ENCODE measurements around the gene GPC3. TPM values are rescaled to one million over a fixed set of nuclear protein-coding genes. Genes with fewer than 3 reads are reported as not detected.
"Not testable (repeated sequence)": the region's sequence is repeated elsewhere in the genome, so short reads cannot be mapped to it uniquely, and the experiment has no call there.

The GPC3 gene
- total RNA-seq, 1 donor from 2014 or later: 30.4 TPM

- Mint-ChIP-seq H3K4me3 (no peak overlapping the region), H3K9me3 (no peaks in the 10 kb centered on the region), H3K4me1 (peaks cover 5% of the 10 kb centered on the region), H3K27me3 (ENCODE audit: low read depth) (peaks cover 3% of the 10 kb centered on the region), H3K27ac (ENCODE audit: unreplicated experiment) (no peak overlapping the region), H3K36me3 (ENCODE audit: low read depth) (peaks cover 2% of the 10 kb centered on the region)
- DNase-seq (ENCODE audit: low read depth, low spot score): no peak
- TF ChIP-seq, protein P1, sequence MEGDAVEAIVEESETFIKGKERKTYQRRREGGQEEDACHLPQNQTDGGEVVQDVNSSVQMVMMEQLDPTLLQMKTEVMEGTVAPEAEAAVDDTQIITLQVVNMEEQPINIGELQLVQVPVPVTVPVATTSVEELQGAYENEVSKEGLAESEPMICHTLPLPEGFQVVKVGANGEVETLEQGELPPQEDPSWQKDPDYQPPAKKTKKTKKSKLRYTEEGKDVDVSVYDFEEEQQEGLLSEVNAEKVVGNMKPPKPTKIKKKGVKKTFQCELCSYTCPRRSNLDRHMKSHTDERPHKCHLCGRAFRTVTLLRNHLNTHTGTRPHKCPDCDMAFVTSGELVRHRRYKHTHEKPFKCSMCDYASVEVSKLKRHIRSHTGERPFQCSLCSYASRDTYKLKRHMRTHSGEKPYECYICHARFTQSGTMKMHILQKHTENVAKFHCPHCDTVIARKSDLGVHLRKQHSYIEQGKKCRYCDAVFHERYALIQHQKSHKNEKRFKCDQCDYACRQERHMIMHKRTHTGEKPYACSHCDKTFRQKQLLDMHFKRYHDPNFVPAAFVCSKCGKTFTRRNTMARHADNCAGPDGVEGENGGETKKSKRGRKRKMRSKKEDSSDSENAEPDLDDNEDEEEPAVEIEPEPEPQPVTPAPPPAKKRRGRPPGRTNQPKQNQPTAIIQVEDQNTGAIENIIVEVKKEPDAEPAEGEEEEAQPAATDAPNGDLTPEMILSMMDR (conservative IDR thresholded peaks at IDR 0.05): no peak
Measured at GRCh38 chrX:133992882-133993281, 7.5 kb upstream of the GPC3 start.

DNA sequence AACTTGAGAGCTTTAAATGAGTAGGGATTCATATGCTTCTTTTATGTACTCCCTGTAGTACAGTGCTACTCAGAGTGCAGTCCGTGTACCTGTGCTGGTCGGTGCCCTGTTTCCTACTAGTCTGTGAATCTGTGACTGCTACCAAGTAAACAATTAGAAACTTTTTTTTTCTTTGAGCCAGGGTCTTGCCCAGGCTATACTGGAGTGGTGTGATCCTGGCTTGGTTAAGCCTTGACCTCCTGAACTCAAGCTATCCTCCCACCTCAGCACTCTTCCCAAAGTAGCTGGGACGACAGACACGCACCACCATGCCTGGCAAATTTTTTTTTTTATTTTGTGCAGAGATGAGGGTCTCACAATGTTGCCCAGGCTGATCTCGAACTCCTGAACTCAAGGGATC lies 6.4 kb upstream of the GPC3 start:
- Mint-ChIP-seq H3K27me3 (ENCODE audit: low read depth) (peaks cover 12% of the 10 kb centered on the region), H3K9me3 (no peaks in the 10 kb centered on the region), H3K4me1 (peaks cover 5% of the 10 kb centered on the region), H3K36me3 (ENCODE audit: low read depth) (peaks cover 2% of the 10 kb centered on the region), H3K27ac (ENCODE audit: unreplicated experiment) (no peak overlapping the region), H3K4me3 (no peak overlapping the region)
- DNase-seq (ENCODE audit: low read depth, low spot score): no peak
- TF ChIP-seq, protein P1 (conservative IDR thresholded peaks at IDR 0.05): no peak

- not testable (repeated sequence) for H3K27ac Mint-ChIP-seq (ENCODE audit: unreplicated experiment); H3K4me3 Mint-ChIP-seq
Measured at GRCh38 chrX:133991057-133991456, 5.7 kb upstream of the GPC3 start.

DNA sequence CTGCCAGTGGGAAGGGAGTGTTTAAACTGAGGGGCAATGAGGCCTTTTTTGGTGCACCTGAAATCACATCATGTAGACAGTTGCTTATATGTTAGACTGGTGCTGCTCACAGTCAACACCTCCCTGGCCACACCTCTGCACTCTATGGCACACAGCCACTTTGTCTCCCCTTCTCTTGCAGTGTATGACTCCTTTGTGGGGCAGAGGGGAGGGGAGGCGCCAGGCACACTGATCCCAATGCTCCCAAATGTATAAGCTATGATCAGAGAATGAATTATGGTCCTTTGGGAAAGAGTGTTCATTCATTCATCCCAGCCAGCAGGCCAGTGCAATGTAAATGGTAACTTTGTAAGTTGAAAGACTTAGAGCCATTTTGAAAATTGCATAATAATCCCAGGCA lies 4.6 kb upstream of the GPC3 start:
- H3K4me3 Mint-ChIP-seq: no peak overlapping the region
- peaks cover 10% of the 10 kb centered on the region for H3K4me1 Mint-ChIP-seq
- TF ChIP-seq, protein P1 (conservative IDR thresholded peaks at IDR 0.05): no peak
- DNase-seq (ENCODE audit: low read depth, low spot score): no peak
- no peaks in the 10 kb centered on the region for H3K9me3 Mint-ChIP-seq
- no peak overlapping the region for H3K27ac Mint-ChIP-seq (ENCODE audit: unreplicated experiment)
- H3K27me3 Mint-ChIP-seq (ENCODE audit: low read depth): peaks cover 22% of the 10 kb centered on the region
- peaks cover under 1% of the 10 kb centered on the region for H3K36me3 Mint-ChIP-seq (ENCODE audit: low read depth)

More at GRCh38 chrX:133991057-133991456, 5.7 kb upstream of the GPC3 start:
- not testable (repeated sequence) for H3K36me3 Mint-ChIP-seq (ENCODE audit: low read depth); H3K9me3 Mint-ChIP-seq; H3K4me1 Mint-ChIP-seq; DNase-seq (ENCODE audit: low read depth, low spot score)
- peaks cover 16% of the 10 kb centered on the region for H3K27me3 Mint-ChIP-seq (ENCODE audit: low read depth)

- Mint-ChIP-seq H3K9me3 (no peaks in the 10 kb centered on the region), H3K4me1 (peaks cover 10% of the 10 kb centered on the region), H3K27me3 (ENCODE audit: low read depth) (peaks cover 27% of the 10 kb centered on the region), H3K27ac (ENCODE audit: unreplicated experiment) (no peak overlapping the region), H3K36me3 (ENCODE audit: low read depth) (no peaks in the 10 kb centered on the region), H3K4me3 (no peak overlapping the region)
- TF ChIP-seq, protein P1 (conservative IDR thresholded peaks at IDR 0.05): no peak
- DNase-seq (ENCODE audit: low read depth, low spot score): no peak
Measured at GRCh38 chrX:133989490-133989889, 4.1 kb upstream of the GPC3 start.

DNA sequence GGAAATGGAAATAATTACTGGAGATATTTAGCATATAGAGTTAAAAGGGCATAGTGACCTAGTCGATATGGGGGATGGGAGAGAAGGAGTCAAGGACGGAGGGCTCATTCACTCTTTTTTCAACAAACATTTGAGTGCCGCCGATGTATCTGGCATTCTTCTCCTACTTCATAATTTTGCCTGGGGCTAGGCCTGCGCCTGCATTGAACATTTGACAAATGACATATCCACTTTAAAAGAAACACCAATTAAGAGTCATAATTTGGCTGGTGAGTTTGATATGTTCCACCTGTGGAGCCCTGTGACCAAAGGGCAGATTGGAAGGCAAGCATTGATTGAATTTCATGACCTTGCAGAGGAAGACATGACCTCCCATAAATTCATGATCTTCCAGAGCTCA lies 2.6 kb upstream of the GPC3 start:
- DNase-seq (ENCODE audit: low read depth, low spot score): no peak
- H3K4me3 Mint-ChIP-seq: no peak overlapping the region
- no peaks in the 10 kb centered on the region for H3K36me3 Mint-ChIP-seq (ENCODE audit: low read depth)
- H3K27me3 Mint-ChIP-seq (ENCODE audit: low read depth): peaks cover 42% of the 10 kb centered on the region
- no peaks in the 10 kb centered on the region for H3K9me3 Mint-ChIP-seq
- no peak overlapping the region for H3K27ac Mint-ChIP-seq (ENCODE audit: unreplicated experiment)
- H3K4me1 Mint-ChIP-seq: peaks cover 25% of the 10 kb centered on the region
- TF ChIP-seq, protein P1 (conservative IDR thresholded peaks at IDR 0.05): no peak
